ENCODE results near the gene NR4A1. TPM values are rescaled to one million over a fixed set of nuclear protein-coding genes. Genes with fewer than 3 reads are reported as not detected.
"Not testable (repeated sequence)": the region's sequence is repeated elsewhere in the genome, so short reads cannot be mapped to it uniquely, and the experiment has no call there.

The NR4A1 gene
- total RNA-seq, 2 donors from 2014 or later = 29.8 to 76.0 TPM

GRCh38 chr12:52090291-52090690 lies 39.0 kb downstream of the NR4A1 start:
- H3K36me3 Mint-ChIP-seq = no peaks in the 10 kb centered on the region
- H3K27ac Mint-ChIP-seq = no peak overlapping the region
- ATAC-seq = no peak
- no peak for DNase-seq (ENCODE audit: low spot score in 2 of 2)
- no peaks in the 10 kb centered on the region for H3K9me3 Mint-ChIP-seq

GRCh38 chr12:52091061-52091460 lies 39.8 kb downstream of the NR4A1 start:
- ATAC-seq = no peak
- no peak overlapping the region for H3K27ac Mint-ChIP-seq
- DNase-seq (ENCODE audit: low spot score in 2 of 2) = no peak
- H3K36me3 Mint-ChIP-seq = no peaks in the 10 kb centered on the region
- H3K9me3 Mint-ChIP-seq = no peaks in the 10 kb centered on the region

DNA sequence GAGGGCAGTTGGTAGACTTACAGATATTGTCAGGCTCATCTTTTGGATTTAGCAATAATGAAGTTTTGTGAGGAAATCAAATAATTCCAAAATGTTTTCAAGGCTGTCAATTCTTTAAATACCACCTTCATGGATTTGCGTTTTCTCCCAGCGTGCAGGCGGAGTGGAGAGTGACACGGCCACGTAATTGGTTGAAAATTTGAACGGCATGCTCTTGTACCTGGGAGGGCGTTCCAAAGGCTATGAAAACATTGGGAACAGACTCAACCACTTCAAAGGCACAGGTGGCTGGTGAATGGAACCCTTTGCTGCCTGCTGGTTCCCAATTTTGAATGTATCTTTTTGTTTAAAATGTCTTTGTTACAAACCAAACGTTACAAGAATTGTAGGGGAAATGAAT lies 40.6 kb downstream of the NR4A1 start:
- Mint-ChIP-seq H3K36me3 (no peaks in the 10 kb centered on the region), H3K9me3 (no peaks in the 10 kb centered on the region), H3K27ac (no peak overlapping the region)
- ATAC-seq (no peak), DNase-seq (ENCODE audit: low spot score in 2 of 2) (no peak)

GRCh38 chr12:52093346-52093745 lies 42.1 kb downstream of the NR4A1 start:
- ATAC-seq = no peak
- Mint-ChIP-seq H3K9me3 (no peaks in the 10 kb centered on the region), H3K36me3 (no peaks in the 10 kb centered on the region), H3K27ac (no peak overlapping the region)
- DNase-seq (ENCODE audit: low spot score in 2 of 2) = no peak

- no peak overlapping the region for H3K27ac Mint-ChIP-seq
Measured at GRCh38 chr12:52096332-52097044, 45.2 kb downstream of the NR4A1 start.

DNA sequence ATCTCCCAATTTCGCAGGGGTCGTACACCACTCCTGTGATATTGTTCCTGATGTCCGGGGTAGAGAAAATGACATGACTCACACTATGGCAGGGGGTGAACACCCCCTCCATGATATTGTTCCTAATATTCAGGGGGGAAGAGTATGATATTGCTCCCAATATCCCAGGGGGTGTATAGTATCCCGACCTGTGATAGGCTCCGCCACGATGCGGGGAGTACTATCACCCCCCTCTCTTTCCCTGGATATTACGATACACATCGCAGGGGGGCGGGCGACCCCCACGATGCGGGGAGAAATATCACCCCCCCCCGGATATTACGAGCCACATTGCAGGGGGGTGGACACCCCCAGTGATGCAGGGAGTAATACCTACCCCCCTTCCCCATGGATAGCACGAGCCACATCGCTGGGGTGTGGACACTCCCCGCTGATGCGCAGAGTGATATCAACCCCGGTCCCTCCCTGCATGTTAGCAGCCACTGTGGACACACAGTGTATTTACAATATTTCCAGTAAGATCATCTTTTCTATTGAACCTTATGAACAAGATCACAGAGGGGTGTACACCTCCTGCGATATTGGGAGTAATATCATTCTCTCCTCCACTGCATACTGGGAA lies 45.9 kb downstream of the NR4A1 start:
- H3K27ac Mint-ChIP-seq = no peak overlapping the region
- ATAC-seq (peak; percentile 65 to 76), DNase-seq (ENCODE audit: low spot score in 2 of 2) (no peak)
- no peaks in the 10 kb centered on the region for H3K9me3 Mint-ChIP-seq
- H3K36me3 Mint-ChIP-seq = no peaks in the 10 kb centered on the region

More at GRCh38 chr12:52096332-52097044, 45.2 kb downstream of the NR4A1 start:
- Mint-ChIP-seq H3K9me3 (no peaks in the 10 kb centered on the region), H3K36me3 (no peaks in the 10 kb centered on the region)
- DNase-seq (ENCODE audit: low spot score in 2 of 2) (no peak), ATAC-seq (no peak)

DNA sequence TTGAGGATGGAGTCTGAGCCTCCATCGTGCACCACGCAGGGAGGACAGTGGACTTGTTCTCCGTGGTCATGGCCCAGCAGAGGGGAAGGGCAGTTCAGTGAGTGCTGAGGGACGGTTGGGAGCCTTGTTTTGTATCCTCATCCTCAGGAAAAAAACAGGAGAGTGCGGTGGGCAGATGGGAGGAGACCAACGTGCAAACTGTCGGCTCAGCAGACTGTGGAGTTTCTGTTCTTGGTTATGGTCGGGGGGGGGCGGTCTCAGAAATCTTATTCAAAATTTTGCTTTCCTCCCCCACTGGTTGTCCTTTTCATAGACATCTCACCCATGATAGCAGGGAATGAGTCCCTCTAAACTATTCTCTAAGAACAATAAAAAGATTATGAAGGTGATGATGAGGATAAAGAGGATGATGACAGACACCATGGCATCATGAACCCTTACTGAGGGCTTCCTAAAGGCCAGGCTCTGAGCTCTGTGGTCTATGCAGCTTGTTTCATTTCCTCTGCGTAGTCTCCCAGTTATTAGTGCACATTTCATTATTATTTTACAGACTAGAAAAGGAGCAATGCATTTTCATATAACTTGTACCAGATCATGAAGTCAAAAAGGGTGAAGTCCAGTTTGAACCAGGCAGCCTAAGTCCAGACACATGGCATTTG lies 53.3 kb downstream of the NR4A1 start:
- ATAC-seq, H3K36me3 Mint-ChIP-seq: not testable (repeated sequence)

More for the DNA sequence above, 53.3 kb downstream of the NR4A1 start:
- DNase-seq (ENCODE audit: low spot score in 2 of 2); H3K27ac Mint-ChIP-seq; H3K9me3 Mint-ChIP-seq: not testable (repeated sequence)

Other genes with a start within 250 kb of the NR4A1 start
- under 1 TPM; 0.30 to 0.54 TPM for gene FIGNL2, start 202.7 kb upstream of the NR4A1 start, total RNA-seq
- gene ANKRD33, start 163.3 kb upstream of the NR4A1 start, total RNA-seq = not detected
- gene ACVRL1, start 143.9 kb upstream of the NR4A1 start, total RNA-seq = not detected
- gene ACVR1B, start 99.7 kb upstream of the NR4A1 start, total RNA-seq = 1 to 10 TPM; 5.2 to 9.0 TPM
- gene TAMALIN, start 44.5 kb upstream of the NR4A1 start, total RNA-seq = 10 to 100 TPM in 1 of 2 donors, 1 to 10 TPM in 1; 9.9 to 32.9 TPM
- gene ATG101, start 18.5 kb downstream of the NR4A1 start, total RNA-seq = 10 to 100 TPM; 28.5 to 46.8 TPM
- gene SMIM41, start 28.3 kb downstream of the NR4A1 start, total RNA-seq = not detected
- not detected for gene KRT80, start 140.6 kb downstream of the NR4A1 start, total RNA-seq
- 1 to 10 TPM in 1 of 2 donors, under 1 TPM in 1; 0.36 to 8.0 TPM for gene KRT7, start 181.8 kb downstream of the NR4A1 start, total RNA-seq
- under 1 TPM in 1 of 2 donors, not detected in 1; 0.37 TPM for gene KRT86, start 223.2 kb downstream of the NR4A1 start, total RNA-seq
- gene KRT81, start 240.1 kb downstream of the NR4A1 start, total RNA-seq = not detected

Measured in activated naive CD4-positive, alpha-beta T cell treated with anti-CD3 and anti-CD28 coated beads, Interleukin-2, amount 50 U/mL, for 72 hours (primary cell).